GM21528 (cell line): ENCODE results near the gene VPS29.
A peak's percentile ranks its signal among the peaks of the same experiment; 100 is the strongest.
"Not testable (repeated sequence)": the region's sequence is repeated elsewhere in the genome, so short reads cannot be mapped to it uniquely, and the experiment has no call there.

Source experiments
- ATAC-seq: cut with Tn5 transposase; IDR thresholded peaks from one replicate; pipeline ENCODE4 v1.9.1; 2021; ENCODE audit warnings: mild to moderate bottlenecking, moderate library complexity; ENCODE audit not compliant: unreplicated experiment, low FRiP score

Gene VPS29

GRCh38 chr12:110528277-110528839 lies 26.4 kb upstream of the VPS29 start:
- no peak for ATAC-seq

GRCh38 chr12:110520876-110521712 lies 19.2 kb upstream of the VPS29 start:
- not testable (repeated sequence) for ATAC-seq

GRCh38 chr12:110518014-110518413 lies 16.1 kb upstream of the VPS29 start:
- ATAC-seq, result not testable (repeated sequence)

GRCh38 chr12:110516995-110517394 lies 15.1 kb upstream of the VPS29 start:
- no peak for ATAC-seq

GRCh38 chr12:110514363-110514762 lies 12.5 kb upstream of the VPS29 start:
- no peak for ATAC-seq

- ATAC-seq, result no peak
Measured at GRCh38 chr12:110513842-110514241, 11.9 kb upstream of the VPS29 start.

- no peak for ATAC-seq
Measured at GRCh38 chr12:110508071-110508586, 6.2 kb upstream of the VPS29 start.

GRCh38 chr12:110505332-110505731 lies 3.4 kb upstream of the VPS29 start:
- no peak for ATAC-seq

- ATAC-seq, result no peak
Measured at GRCh38 chr12:110503432-110503831, 1.5 kb upstream of the VPS29 start.

- ATAC-seq, result no peak
Measured at GRCh38 chr12:110501399-110501751, 536 bp downstream of the VPS29 start.

GRCh38 chr12:110498984-110499706 lies 2.8 kb downstream of the VPS29 start:
- ATAC-seq, result no peak

- no peak for ATAC-seq
Measured at GRCh38 chr12:110475426-110475825, 26.5 kb downstream of the VPS29 start.

- peak; percentile 75 for ATAC-seq
Measured at GRCh38 chr12:110468214-110469048, 33.5 kb downstream of the VPS29 start, which contains the start of the genes FAM216A and GPN3. Gene FAM216A (plus strand): TSS chr12:110468845. CDS start chr12:110468876, 31 bp downstream. Gene GPN3 (minus strand): TSS chr12:110468257. CDS start chr12:110468203, 54 bp downstream.

- no peak for ATAC-seq
Measured at GRCh38 chr12:110467847-110468213, 34.1 kb downstream of the VPS29 start.

GRCh38 chr12:110466791-110467190 lies 35.1 kb downstream of the VPS29 start:
- no peak for ATAC-seq

GRCh38 chr12:110465765-110466164 lies 36.1 kb downstream of the VPS29 start:
- not testable (repeated sequence) for ATAC-seq

GRCh38 chr12:110465024-110465423 lies 36.9 kb downstream of the VPS29 start:
- ATAC-seq, result no peak

GRCh38 chr12:110461189-110461588 lies 40.7 kb downstream of the VPS29 start:
- ATAC-seq, result not testable (repeated sequence)

- ATAC-seq, result no peak
Measured at GRCh38 chr12:110458756-110459155, 43.2 kb downstream of the VPS29 start.
